Transverse colon (tissue), 4 donors: Measurements from ENCODE around the gene OARD1.

Source experiments
- CTCF ChIP-seq, 5 experiments: fragments of 200-600 bp in 3 of 5; fragments of 450-650 bp in 2 of 5; sonication (generic) in 3 of 5; IDR thresholded peaks; 1 replicate in 2 of 5; 2 replicates in 3 of 5; pipeline ENCODE4 v1.5.1; 2016 to 2017; ENCODE audit warnings: antibody characterized with exemption in 5 of 5, inconsistent platforms in 3 of 5, mild to moderate bottlenecking in 2 of 5, moderate library complexity in 1 of 5
- EP300 ChIP-seq: sonication (generic); formaldehyde crosslinking; IDR thresholded peaks from one replicate; pipeline ENCODE4 v1.6.1; 2017; ENCODE audit warnings: antibody characterized with exemption, low read depth
- POLR2A ChIP-seq: fragments of 450-650 bp; IDR thresholded peaks from one replicate; pipeline ENCODE4 v1.6.1; 2016; ENCODE audit warnings: antibody characterized with exemption, mild to moderate bottlenecking, moderate library complexity
- POLR2AphosphoS5 ChIP-seq, 3 donors: sonication (generic); formaldehyde crosslinking; IDR thresholded peaks; one replicate each; pipeline ENCODE4 v1.6.1; 2016; ENCODE audit warnings: antibody characterized with exemption in 3 of 3

DNA sequence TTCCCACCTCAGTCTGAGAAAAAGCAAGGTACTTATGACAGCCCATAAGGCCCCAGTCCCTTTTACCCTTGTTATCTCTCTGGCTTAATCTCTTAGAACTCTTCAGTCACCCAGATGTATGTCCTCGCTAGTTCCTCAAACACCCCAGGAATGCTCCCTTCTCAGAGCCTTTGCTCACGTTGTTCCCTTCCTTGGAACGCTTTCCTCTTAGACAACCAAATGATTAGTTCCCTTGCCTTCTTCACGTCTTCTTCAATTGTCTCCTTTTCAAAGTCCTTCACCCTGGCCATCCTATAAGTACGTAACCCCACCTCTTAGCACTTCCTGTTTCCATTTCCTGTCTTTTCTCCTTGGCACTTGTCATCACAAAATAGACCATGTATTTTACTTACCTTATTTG, 20.3 kb downstream of the OARD1 start:
- TF ChIP-seq POLR2AphosphoS5 (IDR thresholded peaks at IDR 0.05) (no peak), POLR2A (no peak), CTCF (IDR thresholded peaks at IDR 0.05) (no peak), EP300 (no peak)
